ENCODE data around the gene SNX5. TPM values are rescaled to one million over a fixed set of nuclear protein-coding genes. Genes with fewer than 3 reads are reported as not detected.

The SNX5 gene
- total and polyA plus RNA-seq, 2 of the 13 experiments (the other 11 are each of a cell fraction or from before 2014, with no cell fraction given) = 664 to 1,040 TPM

DNA sequence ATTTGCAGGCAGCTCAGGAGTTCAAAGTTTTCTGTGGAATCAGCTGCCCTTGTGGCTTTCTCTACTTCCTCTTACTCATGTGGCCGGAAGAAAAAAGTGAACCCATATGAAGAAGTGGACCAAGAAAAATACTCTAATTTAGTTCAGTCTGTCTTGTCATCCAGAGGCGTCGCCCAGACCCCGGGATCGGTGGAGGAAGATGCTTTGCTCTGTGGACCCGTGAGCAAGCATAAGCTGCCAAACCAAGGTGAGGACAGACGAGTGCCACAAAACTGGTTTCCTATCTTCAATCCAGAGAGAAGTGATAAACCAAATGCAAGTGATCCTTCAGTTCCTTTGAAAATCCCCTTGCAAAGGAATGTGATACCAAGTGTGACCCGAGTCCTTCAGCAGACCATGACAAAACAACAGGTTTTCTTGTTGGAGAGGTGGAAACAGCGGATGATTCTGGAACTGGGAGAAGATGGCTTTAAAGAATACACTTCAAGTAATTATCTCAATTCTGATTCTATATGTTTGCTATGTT is 1.4 kb upstream of the SNX5 start (continued):
- TF ChIP-seq KLF16 (CRISPR knock-in tag; IDR thresholded peaks at IDR 0.05) (no peak; a peak in 1 of 4 replicates), CENPT (CRISPR knock-in tag; IDR thresholded peaks at IDR 0.05; ENCODE audit: low read depth) (no peak), KDM2A (CRISPR knock-in tag; IDR thresholded peaks at IDR 0.05; ENCODE audit: borderline replicate concordance, low read depth) (no peak), ZNF850 (CRISPR knock-in tag; conservative IDR thresholded peaks at IDR 0.05) (0 out of 2 replicates have a peak, but pooled peaks have one; percentile 51), PAX8 (CRISPR knock-in tag; IDR thresholded peaks at IDR 0.05; ENCODE audit: borderline replicate concordance) (no peak), ZNF468 (CRISPR knock-in tag; IDR thresholded peaks at IDR 0.05) (no peak), MXI1 (IDR thresholded peaks at IDR 0.05; ENCODE audit: borderline replicate concordance, low read depth, low read length) (peak; percentile 50; the same call in 1 of the 3 replicates), AGO2 (optimal IDR thresholded peaks at IDR 0.05; ENCODE audit: low read depth, low read length) (no peak), CC2D1A (CRISPR knock-in tag; IDR thresholded peaks at IDR 0.05) (no peak), ZNF674 (CRISPR knock-in tag; IDR thresholded peaks at IDR 0.05; ENCODE audit: low read depth) (no peak), RFX1 (IDR thresholded peaks at IDR 0.05) (no peak), ZNF296 (CRISPR knock-in tag; conservative IDR thresholded peaks at IDR 0.05) (no peak), SOX6 (IDR thresholded peaks at IDR 0.05) (no peak), SOX6 (CRISPR knock-in tag; IDR thresholded peaks at IDR 0.05) (no peak), ETV5 (CRISPR knock-in tag; IDR thresholded peaks at IDR 0.05; ENCODE audit: borderline replicate concordance) (peak; percentile 86; the same call in 1 of the 2 replicates)
- TF ChIP-seq, protein P1, sequence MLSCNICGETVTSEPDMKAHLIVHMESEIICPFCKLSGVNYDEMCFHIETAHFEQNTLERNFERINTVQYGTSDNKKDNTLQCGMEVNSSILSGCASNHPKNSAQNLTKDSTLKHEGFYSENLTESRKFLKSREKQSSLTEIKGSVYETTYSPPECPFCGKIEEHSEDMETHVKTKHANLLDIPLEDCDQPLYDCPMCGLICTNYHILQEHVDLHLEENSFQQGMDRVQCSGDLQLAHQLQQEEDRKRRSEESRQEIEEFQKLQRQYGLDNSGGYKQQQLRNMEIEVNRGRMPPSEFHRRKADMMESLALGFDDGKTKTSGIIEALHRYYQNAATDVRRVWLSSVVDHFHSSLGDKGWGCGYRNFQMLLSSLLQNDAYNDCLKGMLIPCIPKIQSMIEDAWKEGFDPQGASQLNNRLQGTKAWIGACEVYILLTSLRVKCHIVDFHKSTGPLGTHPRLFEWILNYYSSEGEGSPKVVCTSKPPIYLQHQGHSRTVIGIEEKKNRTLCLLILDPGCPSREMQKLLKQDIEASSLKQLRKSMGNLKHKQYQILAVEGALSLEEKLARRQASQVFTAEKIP (CRISPR knock-in tag; IDR thresholded peaks at IDR 0.05; ENCODE audit: borderline replicate concordance) = no peak
- TF ChIP-seq, protein P2, sequence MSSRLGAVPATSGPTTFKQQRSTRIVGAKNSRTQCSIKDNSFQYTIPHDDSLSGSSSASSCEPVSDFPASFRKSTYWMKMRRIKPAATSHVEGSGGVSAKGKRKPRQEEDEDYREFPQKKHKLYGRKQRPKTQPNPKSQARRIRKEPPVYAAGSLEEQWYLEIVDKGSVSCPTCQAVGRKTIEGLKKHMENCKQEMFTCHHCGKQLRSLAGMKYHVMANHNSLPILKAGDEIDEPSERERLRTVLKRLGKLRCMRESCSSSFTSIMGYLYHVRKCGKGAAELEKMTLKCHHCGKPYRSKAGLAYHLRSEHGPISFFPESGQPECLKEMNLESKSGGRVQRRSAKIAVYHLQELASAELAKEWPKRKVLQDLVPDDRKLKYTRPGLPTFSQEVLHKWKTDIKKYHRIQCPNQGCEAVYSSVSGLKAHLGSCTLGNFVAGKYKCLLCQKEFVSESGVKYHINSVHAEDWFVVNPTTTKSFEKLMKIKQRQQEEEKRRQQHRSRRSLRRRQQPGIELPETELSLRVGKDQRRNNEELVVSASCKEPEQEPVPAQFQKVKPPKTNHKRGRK (CRISPR knock-in tag; IDR thresholded peaks at IDR 0.05) = no peak
- TF ChIP-seq, protein P3, sequence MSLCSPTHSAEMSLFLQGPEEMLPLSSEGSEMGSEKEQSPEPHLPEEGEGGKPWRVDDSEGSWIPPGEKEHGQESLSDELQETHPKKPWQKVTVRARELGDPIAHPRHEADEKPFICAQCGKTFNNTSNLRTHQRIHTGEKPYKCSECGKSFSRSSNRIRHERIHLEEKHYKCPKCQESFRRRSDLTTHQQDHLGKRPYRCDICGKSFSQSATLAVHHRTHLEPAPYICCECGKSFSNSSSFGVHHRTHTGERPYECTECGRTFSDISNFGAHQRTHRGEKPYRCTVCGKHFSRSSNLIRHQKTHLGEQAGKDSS (CRISPR knock-in tag; IDR thresholded peaks at IDR 0.05; ENCODE audit: borderline replicate concordance, low read depth) = no peak
- TF ChIP-seq, protein P4, sequence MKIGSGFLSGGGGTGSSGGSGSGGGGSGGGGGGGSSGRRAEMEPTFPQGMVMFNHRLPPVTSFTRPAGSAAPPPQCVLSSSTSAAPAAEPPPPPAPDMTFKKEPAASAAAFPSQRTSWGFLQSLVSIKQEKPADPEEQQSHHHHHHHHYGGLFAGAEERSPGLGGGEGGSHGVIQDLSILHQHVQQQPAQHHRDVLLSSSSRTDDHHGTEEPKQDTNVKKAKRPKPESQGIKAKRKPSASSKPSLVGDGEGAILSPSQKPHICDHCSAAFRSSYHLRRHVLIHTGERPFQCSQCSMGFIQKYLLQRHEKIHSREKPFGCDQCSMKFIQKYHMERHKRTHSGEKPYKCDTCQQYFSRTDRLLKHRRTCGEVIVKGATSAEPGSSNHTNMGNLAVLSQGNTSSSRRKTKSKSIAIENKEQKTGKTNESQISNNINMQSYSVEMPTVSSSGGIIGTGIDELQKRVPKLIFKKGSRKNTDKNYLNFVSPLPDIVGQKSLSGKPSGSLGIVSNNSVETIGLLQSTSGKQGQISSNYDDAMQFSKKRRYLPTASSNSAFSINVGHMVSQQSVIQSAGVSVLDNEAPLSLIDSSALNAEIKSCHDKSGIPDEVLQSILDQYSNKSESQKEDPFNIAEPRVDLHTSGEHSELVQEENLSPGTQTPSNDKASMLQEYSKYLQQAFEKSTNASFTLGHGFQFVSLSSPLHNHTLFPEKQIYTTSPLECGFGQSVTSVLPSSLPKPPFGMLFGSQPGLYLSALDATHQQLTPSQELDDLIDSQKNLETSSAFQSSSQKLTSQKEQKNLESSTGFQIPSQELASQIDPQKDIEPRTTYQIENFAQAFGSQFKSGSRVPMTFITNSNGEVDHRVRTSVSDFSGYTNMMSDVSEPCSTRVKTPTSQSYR (CRISPR knock-in tag; IDR thresholded peaks at IDR 0.05; ENCODE audit: borderline replicate concordance) = no peak
- TF ChIP-seq, protein P5, sequence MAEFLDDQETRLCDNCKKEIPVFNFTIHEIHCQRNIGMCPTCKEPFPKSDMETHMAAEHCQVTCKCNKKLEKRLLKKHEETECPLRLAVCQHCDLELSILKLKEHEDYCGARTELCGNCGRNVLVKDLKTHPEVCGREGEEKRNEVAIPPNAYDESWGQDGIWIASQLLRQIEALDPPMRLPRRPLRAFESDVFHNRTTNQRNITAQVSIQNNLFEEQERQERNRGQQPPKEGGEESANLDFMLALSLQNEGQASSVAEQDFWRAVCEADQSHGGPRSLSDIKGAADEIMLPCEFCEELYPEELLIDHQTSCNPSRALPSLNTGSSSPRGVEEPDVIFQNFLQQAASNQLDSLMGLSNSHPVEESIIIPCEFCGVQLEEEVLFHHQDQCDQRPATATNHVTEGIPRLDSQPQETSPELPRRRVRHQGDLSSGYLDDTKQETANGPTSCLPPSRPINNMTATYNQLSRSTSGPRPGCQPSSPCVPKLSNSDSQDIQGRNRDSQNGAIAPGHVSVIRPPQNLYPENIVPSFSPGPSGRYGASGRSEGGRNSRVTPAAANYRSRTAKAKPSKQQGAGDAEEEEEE (CRISPR knock-in tag; IDR thresholded peaks at IDR 0.05; ENCODE audit: borderline replicate concordance) = no peak
- TF ChIP-seq, protein P6, sequence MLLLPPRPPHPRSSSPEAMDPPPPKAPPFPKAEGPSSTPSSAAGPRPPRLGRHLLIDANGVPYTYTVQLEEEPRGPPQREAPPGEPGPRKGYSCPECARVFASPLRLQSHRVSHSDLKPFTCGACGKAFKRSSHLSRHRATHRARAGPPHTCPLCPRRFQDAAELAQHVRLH (CRISPR knock-in tag; IDR thresholded peaks at IDR 0.05; ENCODE audit: borderline replicate concordance, low read depth) = no peak
